ENCODE data around the gene NFKBIB.

- TF ChIP-seq CTCF (IDR thresholded peaks at IDR 0.05; ENCODE audit: insufficient read depth, low read length, poor library complexity, severe bottlenecking) (no peak), EZH2phosphoT487 (conservative IDR thresholded peaks at IDR 0.05; ENCODE audit: low read length) (no peak)
Measured at GRCh38 chr19:38862321-38863059, 37.3 kb upstream of the NFKBIB start.

Data from SU-DHL-6 (cell line).